Measurements from ENCODE around the gene OAF. TPM values are rescaled to one million over a fixed set of nuclear protein-coding genes. Genes with fewer than 3 reads are reported as not detected.
A peak's percentile ranks its signal among the peaks of the same experiment; 100 is the strongest.

Gene OAF
- total and polyA plus RNA-seq, 9 of the 15 experiments (the other 6 are each of a cell fraction or from before 2014, with no cell fraction given) = 1.1 to 21.6 (median 7.5) TPM

DNA sequence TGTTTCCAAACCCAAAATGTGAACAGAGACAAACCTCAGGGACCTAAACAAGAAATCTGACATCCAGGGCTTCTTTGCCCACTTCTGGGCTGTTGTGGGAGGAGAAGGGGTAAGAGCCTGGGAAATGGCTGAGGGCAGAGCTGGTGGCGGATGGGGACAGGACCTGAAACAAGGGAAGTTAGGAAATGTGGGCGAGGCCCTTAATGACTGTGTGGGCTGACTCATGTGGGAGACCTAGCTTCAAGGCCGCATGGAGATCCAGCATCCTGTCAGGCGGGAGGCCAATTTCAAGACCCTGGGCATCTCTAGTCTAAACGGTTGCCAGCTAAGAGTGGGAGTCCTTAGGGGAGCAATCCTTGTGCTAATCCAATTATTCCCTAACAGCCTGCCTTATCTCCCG, 2.1 kb upstream of the OAF start:
- intact Hi-C loops (cut with micrococcal nuclease) (no loop called here), in situ Hi-C loops (cut with MboI) (no loop called here)
- CTCF ChIA-PET (ENCODE audit: low intra/inter-chr PET ratio) = no interaction called here
- peaks cover 0 to 11% of the 10 kb centered on the region in 2 experiments; a peak in 2 of 5 replicates for H3K27me3 ChIP-seq (ENCODE audit: control insufficient read depth in 2 of 2, insufficient read depth in 2 of 2, low read length in 2 of 2)
- BruUV-seq (replicated peaks) = no TSS peak
- ATAC-seq = no peak
- H2AFZ ChIP-seq (ENCODE audit: low read depth, low read length) = no peak overlapping the region
- no peaks in the 10 kb centered on the region for H3K9me1 ChIP-seq (ENCODE audit: control insufficient read depth, insufficient read depth, low read length)
- TF ChIP-seq NRF1 (conservative IDR thresholded peaks at IDR 0.05 in 1 of 2, IDR thresholded peaks at IDR 0.05 in 1 of 2) (no peak), GATA2 (CRISPR knock-in tag; IDR thresholded peaks at IDR 0.05) (no peak), POLR2H (tag; IDR thresholded peaks at IDR 0.05; ENCODE audit: low read depth) (no peak), FOSL1 (tag; conservative IDR thresholded peaks at IDR 0.05) (peak; percentile 67), JUND (IDR thresholded peaks at IDR 0.05; ENCODE audit: borderline replicate concordance, low read depth, low read length) (0 out of 2 replicates have a peak, but pooled peaks have one; percentile 27), JUND (tag; IDR thresholded peaks at IDR 0.05; ENCODE audit: borderline replicate concordance, low read depth, low read length) (no peak; the same call in 2 of the 3 replicates), GABPB2 (CRISPR knock-in tag; conservative IDR thresholded peaks at IDR 0.05) (no peak), SREBF2 (CRISPR knock-in tag; IDR thresholded peaks at IDR 0.05) (no peak)
- TF ChIP-seq, protein P1, sequence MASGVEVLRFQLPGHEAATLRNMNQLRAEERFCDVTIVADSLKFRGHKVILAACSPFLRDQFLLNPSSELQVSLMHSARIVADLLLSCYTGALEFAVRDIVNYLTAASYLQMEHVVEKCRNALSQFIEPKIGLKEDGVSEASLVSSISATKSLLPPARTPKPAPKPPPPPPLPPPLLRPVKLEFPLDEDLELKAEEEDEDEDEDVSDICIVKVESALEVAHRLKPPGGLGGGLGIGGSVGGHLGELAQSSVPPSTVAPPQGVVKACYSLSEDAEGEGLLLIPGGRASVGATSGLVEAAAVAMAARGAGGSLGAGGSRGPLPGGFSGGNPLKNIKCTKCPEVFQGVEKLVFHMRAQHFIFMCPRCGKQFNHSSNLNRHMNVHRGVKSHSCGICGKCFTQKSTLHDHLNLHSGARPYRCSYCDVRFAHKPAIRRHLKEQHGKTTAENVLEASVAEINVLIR (CRISPR knock-in tag; IDR thresholded peaks at IDR 0.05) = no peak
- TF ChIP-seq, protein P2, sequence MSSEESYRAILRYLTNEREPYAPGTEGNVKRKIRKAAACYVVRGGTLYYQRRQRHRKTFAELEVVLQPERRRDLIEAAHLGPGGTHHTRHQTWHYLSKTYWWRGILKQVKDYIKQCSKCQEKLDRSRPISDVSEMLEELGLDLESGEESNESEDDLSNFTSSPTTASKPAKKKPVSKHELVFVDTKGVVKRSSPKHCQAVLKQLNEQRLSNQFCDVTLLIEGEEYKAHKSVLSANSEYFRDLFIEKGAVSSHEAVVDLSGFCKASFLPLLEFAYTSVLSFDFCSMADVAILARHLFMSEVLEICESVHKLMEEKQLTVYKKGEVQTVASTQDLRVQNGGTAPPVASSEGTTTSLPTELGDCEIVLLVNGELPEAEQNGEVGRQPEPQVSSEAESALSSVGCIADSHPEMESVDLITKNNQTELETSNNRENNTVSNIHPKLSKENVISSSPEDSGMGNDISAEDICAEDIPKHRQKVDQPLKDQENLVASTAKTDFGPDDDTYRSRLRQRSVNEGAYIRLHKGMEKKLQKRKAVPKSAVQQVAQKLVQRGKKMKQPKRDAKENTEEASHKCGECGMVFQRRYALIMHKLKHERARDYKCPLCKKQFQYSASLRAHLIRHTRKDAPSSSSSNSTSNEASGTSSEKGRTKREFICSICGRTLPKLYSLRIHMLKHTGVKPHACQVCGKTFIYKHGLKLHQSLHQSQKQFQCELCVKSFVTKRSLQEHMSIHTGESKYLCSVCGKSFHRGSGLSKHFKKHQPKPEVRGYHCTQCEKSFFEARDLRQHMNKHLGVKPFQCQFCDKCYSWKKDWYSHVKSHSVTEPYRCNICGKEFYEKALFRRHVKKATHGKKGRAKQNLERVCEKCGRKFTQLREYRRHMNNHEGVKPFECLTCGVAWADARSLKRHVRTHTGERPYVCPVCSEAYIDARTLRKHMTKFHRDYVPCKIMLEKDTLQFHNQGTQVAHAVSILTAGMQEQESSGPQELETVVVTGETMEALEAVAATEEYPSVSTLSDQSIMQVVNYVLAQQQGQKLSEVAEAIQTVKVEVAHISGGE (CRISPR knock-in tag; IDR thresholded peaks at IDR 0.05) = no peak
- H3K4me1 ChIP-seq (replicated peaks in 1 of 2; ENCODE audit: control insufficient read depth in 2 of 2, insufficient read depth in 2 of 2, low read length in 2 of 2) = peaks cover 10 to 25% of the 10 kb centered on the region in 2 experiments; a peak in 4 of 5 replicates
- 37% methylated on average over 6 of the region's 6 CpGs for WGBS (ENCODE audit: insufficient coverage, low coverage, missing lambda C conversion rate)
- POLR2A ChIA-PET = interaction anchor here (1.0 to 1.3 kb wide), 2 partner anchors 12 to 19 kb away, joined by 3 to 4 read pairs; no protein-coding TSS in a partner anchor
- H3K79me2 ChIP-seq (ENCODE audit: control insufficient read depth, insufficient read depth, low read length) = peaks cover 4% of the 10 kb centered on the region; the same call in 1 of the 3 replicates
- DNase-seq (ENCODE audit: extremely low read depth in 1 of 4, low spot score in 3 of 4) = peak in 2 of 4 experiments; percentile 23 to 26
- H3K9me3 ChIP-seq (replicated peaks; ENCODE audit: control insufficient read depth, insufficient read depth, low read depth, low read length) = no peaks in the 10 kb centered on the region
- no peaks in the 10 kb centered on the region for H4K20me1 ChIP-seq (replicated peaks; ENCODE audit: control insufficient read depth, insufficient read depth, low read length)
- H3K27ac ChIP-seq (ENCODE audit: extremely low read depth, low read depth, low read length) = no peak overlapping the region
- no peak overlapping the region for H3K4me2 ChIP-seq (ENCODE audit: insufficient read depth, low read length)
- H3K36me3 ChIP-seq (ENCODE audit: control insufficient read depth, insufficient read depth, low read length) = no peaks in the 10 kb centered on the region
- FAIRE-seq = no peak
- H3K9ac ChIP-seq (ENCODE audit: insufficient read depth in 1 of 2, low read depth in 2 of 2, low read length in 2 of 2) = no peak overlapping the region
- H3K4me3 ChIP-seq = no peak overlapping the region

Measured in K562 (cell line).